HepG2 (cell line): Measurements from ENCODE around the gene NDUFA8.

Source experiments
- EZH2 ChIP-seq: conservative IDR thresholded peaks from 2 replicates; pipeline ENCODE4 v1.6.1; 2012; ENCODE audit warnings: mild to moderate bottlenecking, low read depth, low read length, moderate library complexity
- FOSL2 ChIP-seq: sonication (generic); formaldehyde crosslinking; IDR thresholded peaks from 2 replicates; pipeline ENCODE4 v1.4.0; 2020; ENCODE audit warnings: missing genetic modification reagents
- JUN ChIP-seq: sonication (generic); formaldehyde crosslinking; IDR thresholded peaks from 2 replicates; pipeline ENCODE4 v1.4.0; 2020; ENCODE audit warnings: mild to moderate bottlenecking, missing genetic modification reagents
- NR1H2 ChIP-seq: sonication (generic); formaldehyde crosslinking; IDR thresholded peaks from 2 replicates; pipeline ENCODE4 v1.8.1; 2022; ENCODE audit warnings: low read depth, missing genetic modification reagents, borderline replicate concordance
- ZNF879 ChIP-seq: sonication (generic); formaldehyde crosslinking; IDR thresholded peaks from 2 replicates; pipeline ENCODE4 v1.8.1; 2023; ENCODE audit warnings: missing genetic modification reagents
- TF ChIP-seq, protein P1 (sequence below): sonication (generic); formaldehyde crosslinking; IDR thresholded peaks from 2 replicates; pipeline ENCODE4 v1.4.0; 2020; ENCODE audit warnings: missing genetic modification reagents, borderline replicate concordance
- TF ChIP-seq, protein P2 (sequence below): sonication (generic); formaldehyde crosslinking; IDR thresholded peaks from 2 replicates; pipeline ENCODE4 v1.5.0; 2020; ENCODE audit warnings: mild to moderate bottlenecking, missing genetic modification reagents, moderate library complexity
- TF ChIP-seq, protein P3 (sequence below): sonication (generic); formaldehyde crosslinking; IDR thresholded peaks from 2 replicates; pipeline ENCODE4 v1.8.0; 2022; ENCODE audit warnings: missing genetic modification reagents, low read depth, mild to moderate bottlenecking, borderline replicate concordance

DNA sequence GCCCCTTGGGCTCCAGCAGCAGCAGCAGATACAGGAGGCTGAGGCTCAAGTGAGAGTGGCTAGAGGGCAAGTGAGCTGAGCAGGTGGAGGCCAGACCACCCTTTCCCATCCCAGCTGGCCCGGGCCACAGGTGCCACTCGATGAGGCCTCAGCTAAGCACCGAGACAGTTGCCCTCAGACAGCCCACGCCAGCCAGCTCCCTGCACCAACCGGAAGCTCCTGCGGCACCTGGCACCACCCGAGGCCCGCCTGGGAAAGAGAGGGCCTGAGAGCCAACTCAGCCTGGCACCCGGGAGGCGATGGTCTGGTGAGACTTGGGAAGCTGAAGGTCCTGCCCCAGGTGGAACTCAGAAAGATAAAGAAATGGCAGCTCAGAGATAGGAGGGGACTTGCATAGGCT is 38.2 kb downstream of the NDUFA8 start:
- TF ChIP-seq, protein P1, sequence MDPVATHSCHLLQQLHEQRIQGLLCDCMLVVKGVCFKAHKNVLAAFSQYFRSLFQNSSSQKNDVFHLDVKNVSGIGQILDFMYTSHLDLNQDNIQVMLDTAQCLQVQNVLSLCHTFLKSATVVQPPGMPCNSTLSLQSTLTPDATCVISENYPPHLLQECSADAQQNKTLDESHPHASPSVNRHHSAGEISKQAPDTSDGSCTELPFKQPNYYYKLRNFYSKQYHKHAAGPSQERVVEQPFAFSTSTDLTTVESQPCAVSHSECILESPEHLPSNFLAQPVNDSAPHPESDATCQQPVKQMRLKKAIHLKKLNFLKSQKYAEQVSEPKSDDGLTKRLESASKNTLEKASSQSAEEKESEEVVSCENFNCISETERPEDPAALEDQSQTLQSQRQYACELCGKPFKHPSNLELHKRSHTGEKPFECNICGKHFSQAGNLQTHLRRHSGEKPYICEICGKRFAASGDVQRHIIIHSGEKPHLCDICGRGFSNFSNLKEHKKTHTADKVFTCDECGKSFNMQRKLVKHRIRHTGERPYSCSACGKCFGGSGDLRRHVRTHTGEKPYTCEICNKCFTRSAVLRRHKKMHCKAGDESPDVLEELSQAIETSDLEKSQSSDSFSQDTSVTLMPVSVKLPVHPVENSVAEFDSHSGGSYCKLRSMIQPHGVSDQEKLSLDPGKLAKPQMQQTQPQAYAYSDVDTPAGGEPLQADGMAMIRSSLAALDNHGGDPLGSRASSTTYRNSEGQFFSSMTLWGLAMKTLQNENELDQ (CRISPR knock-in tag): no peak
- TF ChIP-seq ZNF879 (CRISPR knock-in tag) (no peak), JUN (CRISPR knock-in tag) (no peak), FOSL2 (CRISPR knock-in tag) (no peak), EZH2 (no peak), NR1H2 (CRISPR knock-in tag) (no peak)
- TF ChIP-seq, protein P2, sequence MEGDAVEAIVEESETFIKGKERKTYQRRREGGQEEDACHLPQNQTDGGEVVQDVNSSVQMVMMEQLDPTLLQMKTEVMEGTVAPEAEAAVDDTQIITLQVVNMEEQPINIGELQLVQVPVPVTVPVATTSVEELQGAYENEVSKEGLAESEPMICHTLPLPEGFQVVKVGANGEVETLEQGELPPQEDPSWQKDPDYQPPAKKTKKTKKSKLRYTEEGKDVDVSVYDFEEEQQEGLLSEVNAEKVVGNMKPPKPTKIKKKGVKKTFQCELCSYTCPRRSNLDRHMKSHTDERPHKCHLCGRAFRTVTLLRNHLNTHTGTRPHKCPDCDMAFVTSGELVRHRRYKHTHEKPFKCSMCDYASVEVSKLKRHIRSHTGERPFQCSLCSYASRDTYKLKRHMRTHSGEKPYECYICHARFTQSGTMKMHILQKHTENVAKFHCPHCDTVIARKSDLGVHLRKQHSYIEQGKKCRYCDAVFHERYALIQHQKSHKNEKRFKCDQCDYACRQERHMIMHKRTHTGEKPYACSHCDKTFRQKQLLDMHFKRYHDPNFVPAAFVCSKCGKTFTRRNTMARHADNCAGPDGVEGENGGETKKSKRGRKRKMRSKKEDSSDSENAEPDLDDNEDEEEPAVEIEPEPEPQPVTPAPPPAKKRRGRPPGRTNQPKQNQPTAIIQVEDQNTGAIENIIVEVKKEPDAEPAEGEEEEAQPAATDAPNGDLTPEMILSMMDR (CRISPR knock-in tag): no peak
- TF ChIP-seq, protein P3, sequence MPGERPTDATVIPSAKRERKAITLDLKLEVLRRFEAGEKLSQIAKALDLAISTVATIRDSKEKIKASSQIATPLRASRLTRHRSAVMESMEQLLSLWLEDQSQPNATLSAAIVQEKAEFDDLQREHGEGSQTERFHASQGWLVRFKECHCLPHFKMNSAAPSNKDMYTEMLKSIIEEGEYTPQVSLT (CRISPR knock-in tag): no peak
